Dermis microvascular lymphatic vessel endothelial cell (primary cell): ENCODE data around the gene CMTR1. TPM values are rescaled to one million over a fixed set of nuclear protein-coding genes. Genes with fewer than 3 reads are reported as not detected.

Source experiments
- DNase-seq, 2 donors: peaks; one replicate each; pipeline versions ENCODE4 v3.0.0 to v3.0.0-alpha.2; 2010; ENCODE audit warnings: low read depth in 2 of 2
- total RNA-seq: library from RNA; depleted of rRNA; stranded (reverse); fragments of >200 nt; gene quantifications from 2 replicates; pipeline ENCODE4 v1.2.1, GENCODE V29; 2014

Gene CMTR1
- total RNA-seq, 1 donor from 2014 or later, result 27.5 TPM

GRCh38 chr6:37477656-37478435 is 44.8 kb downstream of the CMTR1 start:
- no peak for DNase-seq

- DNase-seq, result no peak
Observed at GRCh38 chr6:37478827-37479226, 45.8 kb downstream of the CMTR1 start.

GRCh38 chr6:37479266-37479854 is 46.3 kb downstream of the CMTR1 start:
- no peak for DNase-seq

- DNase-seq, result no peak
Observed at GRCh38 chr6:37480118-37480736, 47.2 kb downstream of the CMTR1 start.

GRCh38 chr6:37480951-37481534 is 48.0 kb downstream of the CMTR1 start:
- no peak for DNase-seq

- no peak for DNase-seq
Observed at GRCh38 chr6:37481711-37482605, 48.9 kb downstream of the CMTR1 start.

- no peak for DNase-seq
Observed at GRCh38 chr6:37482606-37483251, 49.7 kb downstream of the CMTR1 start.

GRCh38 chr6:37483252-37483901 is 50.4 kb downstream of the CMTR1 start:
- DNase-seq, result no peak

- peak in 1 of 2 donors; percentile 49 for DNase-seq
Observed at GRCh38 chr6:37483917-37484785, 51.1 kb downstream of the CMTR1 start.

GRCh38 chr6:37484786-37485170 is 51.8 kb downstream of the CMTR1 start:
- DNase-seq, result no peak

- DNase-seq, result no peak
Observed at GRCh38 chr6:37485291-37485702, 52.3 kb downstream of the CMTR1 start.

- DNase-seq, result no peak
Observed at GRCh38 chr6:37486121-37486839, 53.3 kb downstream of the CMTR1 start.

GRCh38 chr6:37487591-37488380 is 54.8 kb downstream of the CMTR1 start:
- DNase-seq, result no peak

GRCh38 chr6:37488476-37488875 is 55.5 kb downstream of the CMTR1 start:
- no peak for DNase-seq

GRCh38 chr6:37489697-37490336 is 56.8 kb downstream of the CMTR1 start:
- no peak for DNase-seq

- DNase-seq, result no peak
Observed at GRCh38 chr6:37490536-37491170, 57.6 kb downstream of the CMTR1 start.
